MM.1S (cell line): ENCODE results near the gene MACROD2.

Experiments used
- DNase-seq: peaks from one replicate; pipeline ENCODE4 v3.0.0-alpha.2; 2015
- H2AFZ ChIP-seq: fragments of 300-600 bp; sonication (generic); 2 replicates; pipeline ENCODE4 v1.6.0; 2016; ENCODE audit warnings: antibody characterized with exemption, low read length
- H3F3A ChIP-seq: fragments of 300-600 bp; sonication (generic); 2 replicates; pipeline ENCODE4 v1.6.1; 2016; ENCODE audit warnings: mild to moderate bottlenecking, antibody characterized with exemption, low read length, moderate library complexity, mixed read lengths; ENCODE audit not compliant: insufficient read depth
- H3K27ac ChIP-seq: fragments of 300-600 bp; sonication (generic); 2 replicates; pipeline ENCODE4 v1.5.1; 2016; ENCODE audit warnings: mild to moderate bottlenecking, low read length
- H3K27me3 ChIP-seq: fragments of 300-600 bp; sonication (generic); replicated peaks from 2 replicates; pipeline ENCODE4 v1.6.0; 2016; ENCODE audit warnings: low read length; ENCODE audit not compliant: insufficient read depth
- H3K36me3 ChIP-seq: fragments of 300-600 bp; sonication (generic); replicated peaks from 2 replicates; pipeline ENCODE4 v1.6.1; 2016; ENCODE audit warnings: mild to moderate bottlenecking, low read length, mixed read lengths; ENCODE audit not compliant: insufficient read depth
- H3K4me1 ChIP-seq: fragments of 300-600 bp; sonication (generic); 2 replicates; pipeline ENCODE4 v1.6.1; 2016; ENCODE audit warnings: low read length, mixed read lengths
- H3K4me2 ChIP-seq: fragments of 300-600 bp; sonication (generic); 2 replicates; pipeline ENCODE4 v1.6.0; 2016; ENCODE audit warnings: low read depth, low read length
- H3K4me3 ChIP-seq: fragments of 300-600 bp; sonication (generic); 2 replicates; pipeline ENCODE4 v1.5.1; 2016; ENCODE audit warnings: low read length, mixed read lengths
- H3K79me2 ChIP-seq: fragments of 300-600 bp; sonication (generic); 2 replicates; pipeline ENCODE4 v1.6.1; 2016; ENCODE audit warnings: mixed run types, low read length, mixed read lengths
- H3K9ac ChIP-seq: fragments of 300-600 bp; sonication (generic); 2 replicates; pipeline ENCODE4 v1.6.1; 2016; ENCODE audit warnings: low read length, mixed read lengths
- H3K9me2 ChIP-seq: fragments of 300-600 bp; sonication (generic); replicated peaks from 2 replicates; pipeline ENCODE4 v1.6.1; 2016; ENCODE audit warnings: mild to moderate bottlenecking, low read length, mixed read lengths; ENCODE audit not compliant: insufficient read depth
- H3K9me3 ChIP-seq: fragments of 300-600 bp; sonication (generic); replicated peaks from 2 replicates; pipeline ENCODE4 v1.6.1; 2016; ENCODE audit warnings: mild to moderate bottlenecking, low read length, mixed read lengths; ENCODE audit not compliant: insufficient read depth
- H4K20me1 ChIP-seq: fragments of 300-600 bp; sonication (generic); 2 replicates; pipeline ENCODE4 v1.6.1; 2016; ENCODE audit warnings: mild to moderate bottlenecking, low read length, moderate library complexity, mixed read lengths; ENCODE audit not compliant: insufficient read depth
- EZH2 ChIP-seq: fragments of 300-600 bp; sonication (generic); optimal IDR thresholded peaks from 2 replicates; pipeline ENCODE3; 2017; ENCODE audit warnings: low read depth, mild to moderate bottlenecking, antibody characterized with exemption, low read length, mixed read lengths
- EZH2phosphoT487 ChIP-seq: fragments of 300-600 bp; sonication (generic); IDR thresholded peaks from 2 replicates; pipeline ENCODE4 v1.6.1; 2018; ENCODE audit warnings: antibody characterized with exemption, low read length
- TF ChIP-seq, protein P1 (sequence below): fragments of 300-600 bp; sonication (generic); IDR thresholded peaks from 2 replicates; pipeline ENCODE4 v1.5.1; 2016; ENCODE audit warnings: antibody characterized with exemption, low read length, mixed read lengths

Gene MACROD2

DNA sequence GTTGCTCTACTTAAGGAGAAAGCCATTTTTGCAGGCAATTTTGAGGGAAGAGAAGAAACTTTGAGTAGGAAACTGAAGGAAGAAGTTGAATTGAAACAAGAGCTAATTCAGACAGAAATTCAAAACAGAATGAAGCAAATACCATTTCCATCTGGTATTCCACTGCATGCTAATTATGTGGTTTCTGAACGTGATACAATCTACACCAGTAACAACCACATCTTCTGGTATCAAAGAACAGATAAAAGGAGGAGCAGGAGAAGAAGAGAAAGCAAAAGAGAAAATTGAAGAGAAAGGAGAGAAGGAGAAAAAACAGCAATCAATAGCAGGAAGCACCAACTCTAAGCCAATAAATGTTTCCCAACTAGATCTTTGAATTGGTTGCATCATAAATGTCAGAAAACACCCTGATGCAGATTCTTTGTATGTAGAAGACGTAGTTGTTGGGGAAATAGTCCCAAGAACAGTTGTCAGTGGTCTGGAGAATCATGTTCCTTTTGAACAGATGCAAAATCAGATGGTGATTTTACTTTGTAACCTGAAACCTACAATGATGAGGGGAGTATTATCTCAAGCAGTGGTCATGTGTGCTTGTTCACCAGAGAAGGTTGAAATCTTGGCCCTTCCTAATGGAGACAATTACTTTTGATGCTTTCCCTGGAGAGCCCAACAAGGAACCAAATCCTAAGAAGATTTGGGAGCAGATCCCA lies 132.4 kb downstream of the MACROD2 start:
- Histone ChIP-seq H2AFZ (no peak overlapping the region), H3K27ac (no peak overlapping the region), H4K20me1 (no peaks in the 10 kb centered on the region), H3K9me2 (no peaks in the 10 kb centered on the region), H3K9me3 (no peaks in the 10 kb centered on the region), H3K4me2 (no peak overlapping the region), H3K27me3 (no peaks in the 10 kb centered on the region), H3K36me3 (no peaks in the 10 kb centered on the region), H3K4me3 (no peak overlapping the region), H3K9ac (no peak overlapping the region), H3F3A (no peaks in the 10 kb centered on the region), H3K4me1 (no peaks in the 10 kb centered on the region), H3K79me2 (no peaks in the 10 kb centered on the region)
- DNase-seq = no peak
- TF ChIP-seq EZH2phosphoT487 = no peak
- TF ChIP-seq EZH2 = no peak

DNA sequence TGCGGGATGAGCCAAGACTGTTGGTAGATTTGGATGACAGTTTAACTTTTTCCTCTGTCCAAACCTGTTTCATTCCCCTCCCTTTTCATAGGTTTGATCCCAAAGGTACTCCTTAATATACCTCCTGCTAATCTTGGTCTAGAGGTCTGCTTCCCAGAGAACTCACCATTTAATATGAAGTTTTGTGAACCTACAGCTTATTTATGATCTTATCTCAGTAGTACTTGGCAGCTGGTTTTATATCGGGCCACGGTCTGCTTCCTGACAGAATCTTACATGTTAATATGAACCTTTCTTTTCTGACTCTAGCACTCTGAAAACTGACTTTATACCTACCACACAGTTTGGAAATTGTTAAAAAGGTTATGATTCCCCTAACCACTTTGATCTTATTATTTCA lies 138.7 kb downstream of the MACROD2 start:
- H3K9me2 ChIP-seq = no peaks in the 10 kb centered on the region
- H4K20me1 ChIP-seq = no peaks in the 10 kb centered on the region
- TF ChIP-seq EZH2 (no peak), EZH2phosphoT487 (no peak)
- TF ChIP-seq, protein P1, sequence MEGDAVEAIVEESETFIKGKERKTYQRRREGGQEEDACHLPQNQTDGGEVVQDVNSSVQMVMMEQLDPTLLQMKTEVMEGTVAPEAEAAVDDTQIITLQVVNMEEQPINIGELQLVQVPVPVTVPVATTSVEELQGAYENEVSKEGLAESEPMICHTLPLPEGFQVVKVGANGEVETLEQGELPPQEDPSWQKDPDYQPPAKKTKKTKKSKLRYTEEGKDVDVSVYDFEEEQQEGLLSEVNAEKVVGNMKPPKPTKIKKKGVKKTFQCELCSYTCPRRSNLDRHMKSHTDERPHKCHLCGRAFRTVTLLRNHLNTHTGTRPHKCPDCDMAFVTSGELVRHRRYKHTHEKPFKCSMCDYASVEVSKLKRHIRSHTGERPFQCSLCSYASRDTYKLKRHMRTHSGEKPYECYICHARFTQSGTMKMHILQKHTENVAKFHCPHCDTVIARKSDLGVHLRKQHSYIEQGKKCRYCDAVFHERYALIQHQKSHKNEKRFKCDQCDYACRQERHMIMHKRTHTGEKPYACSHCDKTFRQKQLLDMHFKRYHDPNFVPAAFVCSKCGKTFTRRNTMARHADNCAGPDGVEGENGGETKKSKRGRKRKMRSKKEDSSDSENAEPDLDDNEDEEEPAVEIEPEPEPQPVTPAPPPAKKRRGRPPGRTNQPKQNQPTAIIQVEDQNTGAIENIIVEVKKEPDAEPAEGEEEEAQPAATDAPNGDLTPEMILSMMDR = no peak
- H3K9me3 ChIP-seq = no peaks in the 10 kb centered on the region; the same call in 1 of the 2 replicates
- DNase-seq = no peak
- no peak overlapping the region for H3K27ac ChIP-seq
- H3F3A ChIP-seq = no peaks in the 10 kb centered on the region
- H3K27me3 ChIP-seq = no peaks in the 10 kb centered on the region
- H3K4me1 ChIP-seq = no peaks in the 10 kb centered on the region
- H3K4me2 ChIP-seq = no peak overlapping the region
- no peak overlapping the region for H2AFZ ChIP-seq
- H3K4me3 ChIP-seq = no peak overlapping the region
- H3K9ac ChIP-seq = no peak overlapping the region
- H3K79me2 ChIP-seq = no peaks in the 10 kb centered on the region
- H3K36me3 ChIP-seq = no peaks in the 10 kb centered on the region

- Histone ChIP-seq H3K9me2 (no peaks in the 10 kb centered on the region), H4K20me1 (no peaks in the 10 kb centered on the region), H3K4me2 (no peak overlapping the region), H3K4me1 (no peaks in the 10 kb centered on the region), H3K27ac (no peak overlapping the region), H3F3A (no peaks in the 10 kb centered on the region), H3K79me2 (no peaks in the 10 kb centered on the region), H3K36me3 (no peaks in the 10 kb centered on the region), H2AFZ (no peak overlapping the region), H3K9ac (no peak overlapping the region), H3K27me3 (no peaks in the 10 kb centered on the region), H3K9me3 (no peaks in the 10 kb centered on the region), H3K4me3 (no peak overlapping the region)
- TF ChIP-seq EZH2 = no peak
- TF ChIP-seq, protein P1 = peak; percentile 48
- peak; percentile 47 for DNase-seq
Observed at GRCh38 chr20:14142171-14142570, 146.9 kb downstream of the MACROD2 start.

DNA sequence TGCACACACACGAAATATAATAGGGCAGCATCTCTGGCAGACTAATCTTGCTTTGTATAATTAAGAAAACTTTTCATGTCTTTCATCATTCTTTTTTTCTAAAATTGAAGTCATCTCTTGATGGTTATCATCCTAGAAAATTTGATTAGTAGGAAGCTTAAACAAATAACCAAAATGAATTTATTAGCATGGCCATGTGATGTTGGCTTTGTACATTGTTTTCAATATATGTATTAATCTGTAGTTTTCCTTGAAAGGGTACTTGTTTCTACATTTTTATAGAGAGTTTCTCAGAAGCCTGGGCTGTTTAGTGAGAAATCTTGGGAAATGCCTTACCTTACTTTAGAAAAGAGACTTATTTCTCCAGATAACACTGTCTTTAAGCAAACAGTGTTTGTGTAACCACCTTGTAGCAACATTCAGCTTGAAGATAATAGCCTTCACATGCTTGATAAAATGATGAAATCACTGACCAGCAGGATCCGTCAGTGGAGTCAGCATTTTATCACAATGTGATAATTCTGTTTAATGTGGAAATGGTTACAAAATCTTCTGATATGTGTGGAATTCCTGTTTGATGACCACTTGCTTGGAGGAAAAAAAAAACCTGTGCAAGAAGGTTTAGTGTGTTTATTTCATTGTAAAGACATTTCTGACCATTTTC lies 147.8 kb downstream of the MACROD2 start:
- H3K27ac ChIP-seq = no peak overlapping the region

More for the DNA sequence above, 147.8 kb downstream of the MACROD2 start:
- no peak overlapping the region for H3K9ac ChIP-seq
- DNase-seq = no peak
- no peaks in the 10 kb centered on the region for H3K4me1 ChIP-seq
- H4K20me1 ChIP-seq = no peaks in the 10 kb centered on the region
- no peaks in the 10 kb centered on the region for H3K36me3 ChIP-seq
- TF ChIP-seq, protein P1 = no peak
- no peak for TF ChIP-seq EZH2
- no peak overlapping the region for H3K4me3 ChIP-seq
- H2AFZ ChIP-seq = no peak overlapping the region
- no peaks in the 10 kb centered on the region for H3K79me2 ChIP-seq
- no peaks in the 10 kb centered on the region for H3F3A ChIP-seq
- no peak overlapping the region for H3K4me2 ChIP-seq
- H3K27me3 ChIP-seq = no peaks in the 10 kb centered on the region
- H3K9me3 ChIP-seq = no peaks in the 10 kb centered on the region
- H3K9me2 ChIP-seq = no peaks in the 10 kb centered on the region
